WTC11 (cell line): Measurements from ENCODE around the gene SAYSD1. TPM values are rescaled to one million over a fixed set of nuclear protein-coding genes. Genes with fewer than 3 reads are reported as not detected.

Experiments used
- ATAC-seq: fragments of 200-7000 bp; cut with Tn5 transposase; 2 replicates; pipeline ENCODE4 v1.10.0; 2021; ENCODE audit warnings: mild to moderate bottlenecking, moderate library complexity
- CTCF ChIA-PET: fragments of 300-600 bp; sonication (Branson Sonifier 250); formaldehyde crosslinking; loops from one replicate; lab custom pipeline; 2021; ENCODE audit warnings: antibody characterized with exemption; lab: Charles Lee
- POLR2A ChIA-PET: fragments of 350-600 bp; sonication (Branson Sonifier 250); formaldehyde crosslinking; loops from one replicate; lab custom pipeline; 2021; ENCODE audit warnings: antibody characterized with exemption; lab: Charles Lee
- DNase-seq: peaks from one replicate; pipeline ENCODE4 v3.0.0; 2021; ENCODE audit warnings: low spot score
- H3K27ac Mint-ChIP-seq: 2 replicates; pipeline ENCODE4 v1.8.0; 2021; ENCODE audit warnings: mixed read lengths
- H3K27me3 Mint-ChIP-seq: 2 replicates; pipeline ENCODE4 v1.8.0; 2021; ENCODE audit warnings: low read depth, mild to moderate bottlenecking, moderate library complexity, mixed read lengths
- H3K36me3 Mint-ChIP-seq: 2 replicates; pipeline ENCODE4 v1.8.0; 2021; ENCODE audit warnings: mixed read lengths
- H3K4me1 Mint-ChIP-seq: 2 replicates; pipeline ENCODE4 v1.8.0; 2022; ENCODE audit warnings: mixed read lengths
- H3K4me3 Mint-ChIP-seq: 2 replicates; pipeline ENCODE4 v1.8.0; 2021; ENCODE audit warnings: mild to moderate bottlenecking, moderate library complexity, mixed read lengths
- H3K9me3 Mint-ChIP-seq: 2 replicates; pipeline ENCODE4 v1.8.0; 2021; ENCODE audit warnings: mixed read lengths
- AFF4 ChIP-seq: sonication (generic); formaldehyde crosslinking; IDR thresholded peaks from 2 replicates; pipeline ENCODE4 v1.8.1; 2023; ENCODE audit warnings: mild to moderate bottlenecking, missing genetic modification reagents, borderline replicate concordance
- AR ChIP-seq: fragments of 250-450 bp; sonication (Bioruptor Pico); IDR thresholded peaks from 2 replicates; pipeline ENCODE4 v1.9.0; 2021; ENCODE audit warnings: mild to moderate bottlenecking
- ATF1 ChIP-seq: sonication (generic); formaldehyde crosslinking; IDR thresholded peaks from 2 replicates; pipeline ENCODE4 v1.8.1; 2023; ENCODE audit warnings: mild to moderate bottlenecking, moderate library complexity, missing genetic modification reagents
- HMGXB4 ChIP-seq: sonication (generic); formaldehyde crosslinking; IDR thresholded peaks from 2 replicates; pipeline ENCODE4 v1.8.1; 2023; ENCODE audit warnings: mild to moderate bottlenecking, moderate library complexity, missing genetic modification reagents
- NR2C2 ChIP-seq: sonication (generic); formaldehyde crosslinking; IDR thresholded peaks from 2 replicates; pipeline ENCODE4 v1.8.0; 2022; ENCODE audit warnings: mild to moderate bottlenecking, missing genetic modification reagents
- PRRX2 ChIP-seq: fragments of 250-450 bp; sonication (Bioruptor Pico); IDR thresholded peaks from 2 replicates; pipeline ENCODE4 v1.8.0; 2021; ENCODE audit warnings: mild to moderate bottlenecking
- SMAD4 ChIP-seq: sonication (generic); formaldehyde crosslinking; IDR thresholded peaks from 2 replicates; pipeline ENCODE4 v1.8.0; 2022; ENCODE audit warnings: mild to moderate bottlenecking, missing genetic modification reagents
- ZNF425 ChIP-seq: fragments of 250-450 bp; sonication (Bioruptor Pico); conservative IDR thresholded peaks from 2 replicates; pipeline ENCODE4 v1.9.0; 2021; ENCODE audit warnings: mild to moderate bottlenecking
- ZNF671 ChIP-seq: fragments of 250-450 bp; sonication (Bioruptor Pico); IDR thresholded peaks from 2 replicates; pipeline ENCODE4 v1.8.0; 2021; ENCODE audit warnings: mild to moderate bottlenecking
- total RNA-seq: library from RNA; stranded (reverse); gene quantifications from 3 replicates; pipeline ENCODE4 v1.2.3, GENCODE V29; 2021
- TF ChIP-seq, protein P1 (sequence below): sonication (generic); formaldehyde crosslinking; IDR thresholded peaks from 2 replicates; pipeline ENCODE4 v1.8.0; 2023; ENCODE audit warnings: mild to moderate bottlenecking, missing genetic modification reagents
- TF ChIP-seq, protein P2 (sequence below): sonication (generic); formaldehyde crosslinking; IDR thresholded peaks from 2 replicates; pipeline ENCODE4 v1.8.1; 2023; ENCODE audit warnings: mild to moderate bottlenecking, missing genetic modification reagents, moderate library complexity
- TF ChIP-seq, protein P3 (sequence below): sonication (generic); formaldehyde crosslinking; IDR thresholded peaks from 2 replicates; pipeline ENCODE4 v1.8.0; 2022; ENCODE audit warnings: missing genetic modification reagents
- TF ChIP-seq, protein P4 (sequence below): fragments of 250-450 bp; sonication (Bioruptor Pico); IDR thresholded peaks from 2 replicates; pipeline ENCODE4 v1.9.0; 2021; ENCODE audit warnings: moderate library complexity, mild to moderate bottlenecking, inconsistent platforms, borderline replicate concordance

Gene SAYSD1
- total RNA-seq, 1 experiment from 2014 or later: 7.4 TPM

DNA sequence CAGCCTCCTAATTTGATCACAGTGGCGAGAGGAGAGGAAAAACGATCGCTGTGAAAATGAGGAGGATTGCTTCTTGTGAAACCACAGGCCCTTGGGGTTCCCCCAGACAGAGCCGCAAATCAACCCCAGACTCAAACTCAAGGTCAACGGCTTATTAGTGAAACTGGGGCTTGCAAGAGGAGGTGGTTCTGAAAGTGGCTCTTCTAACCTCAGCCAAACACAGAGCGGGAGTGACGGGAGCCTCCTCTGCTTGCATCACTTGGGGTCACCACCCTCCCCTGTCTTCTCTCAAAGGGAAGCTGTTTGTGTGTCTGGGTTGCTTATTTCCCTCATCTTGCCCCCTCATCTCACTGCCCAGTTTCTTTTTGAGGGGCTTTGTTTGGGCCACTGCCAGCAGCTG, 28.7 kb downstream of the SAYSD1 start:
- no peak for ATAC-seq
- no peak overlapping the region for H3K27ac Mint-ChIP-seq
- no peaks in the 10 kb centered on the region; the same call in 1 of the 2 replicates for H3K27me3 Mint-ChIP-seq
- no peaks in the 10 kb centered on the region for H3K36me3 Mint-ChIP-seq
- peaks cover 38% of the 10 kb centered on the region for H3K4me1 Mint-ChIP-seq
- POLR2A ChIA-PET: no interaction called here
- H3K4me3 Mint-ChIP-seq: no peak overlapping the region
- DNase-seq: no peak
- no peaks in the 10 kb centered on the region for H3K9me3 Mint-ChIP-seq
- CTCF ChIA-PET: interaction anchor here (3.1 to 3.4 kb wide), 2 partner anchors 15 to 90 kb away, joined by 52 to 87 read pairs; no protein-coding TSS in a partner anchor
- TF ChIP-seq, protein P1, sequence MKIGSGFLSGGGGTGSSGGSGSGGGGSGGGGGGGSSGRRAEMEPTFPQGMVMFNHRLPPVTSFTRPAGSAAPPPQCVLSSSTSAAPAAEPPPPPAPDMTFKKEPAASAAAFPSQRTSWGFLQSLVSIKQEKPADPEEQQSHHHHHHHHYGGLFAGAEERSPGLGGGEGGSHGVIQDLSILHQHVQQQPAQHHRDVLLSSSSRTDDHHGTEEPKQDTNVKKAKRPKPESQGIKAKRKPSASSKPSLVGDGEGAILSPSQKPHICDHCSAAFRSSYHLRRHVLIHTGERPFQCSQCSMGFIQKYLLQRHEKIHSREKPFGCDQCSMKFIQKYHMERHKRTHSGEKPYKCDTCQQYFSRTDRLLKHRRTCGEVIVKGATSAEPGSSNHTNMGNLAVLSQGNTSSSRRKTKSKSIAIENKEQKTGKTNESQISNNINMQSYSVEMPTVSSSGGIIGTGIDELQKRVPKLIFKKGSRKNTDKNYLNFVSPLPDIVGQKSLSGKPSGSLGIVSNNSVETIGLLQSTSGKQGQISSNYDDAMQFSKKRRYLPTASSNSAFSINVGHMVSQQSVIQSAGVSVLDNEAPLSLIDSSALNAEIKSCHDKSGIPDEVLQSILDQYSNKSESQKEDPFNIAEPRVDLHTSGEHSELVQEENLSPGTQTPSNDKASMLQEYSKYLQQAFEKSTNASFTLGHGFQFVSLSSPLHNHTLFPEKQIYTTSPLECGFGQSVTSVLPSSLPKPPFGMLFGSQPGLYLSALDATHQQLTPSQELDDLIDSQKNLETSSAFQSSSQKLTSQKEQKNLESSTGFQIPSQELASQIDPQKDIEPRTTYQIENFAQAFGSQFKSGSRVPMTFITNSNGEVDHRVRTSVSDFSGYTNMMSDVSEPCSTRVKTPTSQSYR (CRISPR knock-in tag): no peak
- TF ChIP-seq ZNF425 (CRISPR knock-in tag) (no peak), ZNF671 (CRISPR knock-in tag) (no peak), PRRX2 (CRISPR knock-in tag) (no peak), NR2C2 (CRISPR knock-in tag) (no peak), SMAD4 (CRISPR knock-in tag) (no peak), AFF4 (CRISPR knock-in tag) (no peak), ATF1 (CRISPR knock-in tag) (no peak), AR (CRISPR knock-in tag) (no peak), HMGXB4 (no peak)
- TF ChIP-seq, protein P2, sequence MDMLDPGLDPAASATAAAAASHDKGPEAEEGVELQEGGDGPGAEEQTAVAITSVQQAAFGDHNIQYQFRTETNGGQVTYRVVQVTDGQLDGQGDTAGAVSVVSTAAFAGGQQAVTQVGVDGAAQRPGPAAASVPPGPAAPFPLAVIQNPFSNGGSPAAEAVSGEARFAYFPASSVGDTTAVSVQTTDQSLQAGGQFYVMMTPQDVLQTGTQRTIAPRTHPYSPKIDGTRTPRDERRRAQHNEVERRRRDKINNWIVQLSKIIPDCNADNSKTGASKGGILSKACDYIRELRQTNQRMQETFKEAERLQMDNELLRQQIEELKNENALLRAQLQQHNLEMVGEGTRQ (CRISPR knock-in tag): no peak
- TF ChIP-seq, protein P3, sequence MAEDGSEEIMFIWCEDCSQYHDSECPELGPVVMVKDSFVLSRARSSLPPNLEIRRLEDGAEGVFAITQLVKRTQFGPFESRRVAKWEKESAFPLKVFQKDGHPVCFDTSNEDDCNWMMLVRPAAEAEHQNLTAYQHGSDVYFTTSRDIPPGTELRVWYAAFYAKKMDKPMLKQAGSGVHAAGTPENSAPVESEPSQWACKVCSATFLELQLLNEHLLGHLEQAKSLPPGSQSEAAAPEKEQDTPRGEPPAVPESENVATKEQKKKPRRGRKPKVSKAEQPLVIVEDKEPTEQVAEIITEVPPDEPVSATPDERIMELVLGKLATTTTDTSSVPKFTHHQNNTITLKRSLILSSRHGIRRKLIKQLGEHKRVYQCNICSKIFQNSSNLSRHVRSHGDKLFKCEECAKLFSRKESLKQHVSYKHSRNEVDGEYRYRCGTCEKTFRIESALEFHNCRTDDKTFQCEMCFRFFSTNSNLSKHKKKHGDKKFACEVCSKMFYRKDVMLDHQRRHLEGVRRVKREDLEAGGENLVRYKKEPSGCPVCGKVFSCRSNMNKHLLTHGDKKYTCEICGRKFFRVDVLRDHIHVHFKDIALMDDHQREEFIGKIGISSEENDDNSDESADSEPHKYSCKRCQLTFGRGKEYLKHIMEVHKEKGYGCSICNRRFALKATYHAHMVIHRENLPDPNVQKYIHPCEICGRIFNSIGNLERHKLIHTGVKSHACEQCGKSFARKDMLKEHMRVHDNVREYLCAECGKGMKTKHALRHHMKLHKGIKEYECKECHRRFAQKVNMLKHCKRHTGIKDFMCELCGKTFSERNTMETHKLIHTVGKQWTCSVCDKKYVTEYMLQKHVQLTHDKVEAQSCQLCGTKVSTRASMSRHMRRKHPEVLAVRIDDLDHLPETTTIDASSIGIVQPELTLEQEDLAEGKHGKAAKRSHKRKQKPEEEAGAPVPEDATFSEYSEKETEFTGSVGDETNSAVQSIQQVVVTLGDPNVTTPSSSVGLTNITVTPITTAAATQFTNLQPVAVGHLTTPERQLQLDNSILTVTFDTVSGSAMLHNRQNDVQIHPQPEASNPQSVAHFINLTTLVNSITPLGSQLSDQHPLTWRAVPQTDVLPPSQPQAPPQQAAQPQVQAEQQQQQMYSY (CRISPR knock-in tag): no peak
- TF ChIP-seq, protein P4, sequence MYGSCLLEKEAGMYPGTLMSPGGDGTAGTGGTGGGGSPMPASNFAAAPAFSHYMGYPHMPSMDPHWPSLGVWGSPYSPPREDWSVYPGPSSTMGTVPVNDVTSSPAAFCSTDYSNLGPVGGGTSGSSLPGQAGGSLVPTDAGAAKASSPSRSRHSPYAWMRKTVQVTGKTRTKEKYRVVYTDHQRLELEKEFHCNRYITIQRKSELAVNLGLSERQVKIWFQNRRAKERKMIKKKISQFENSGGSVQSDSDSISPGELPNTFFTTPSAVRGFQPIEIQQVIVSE: no peak
